ENCODE measurements around the gene CCDC187. TPM values are rescaled to one million over a fixed set of nuclear protein-coding genes. Genes with fewer than 3 reads are reported as not detected.

CCDC187 gene
- total and polyA plus RNA-seq, 2 of the 8 experiments (the other 6 are each of a cell fraction or from before 2014, with no cell fraction given): 0.02 TPM; not detected in 1

- no peak overlapping the region for H2BK12ac ChIP-seq (ENCODE audit: low read depth, low read length)
- H3K79me1 ChIP-seq (ENCODE audit: low read depth, low read length): peaks cover 16% of the 10 kb centered on the region
- H2BK20ac ChIP-seq (ENCODE audit: low read length): no peak overlapping the region
- no peak for DNase-seq (ENCODE audit: low read depth in 1 of 2, low spot score in 2 of 2)
- H3K56ac ChIP-seq (replicated peaks; ENCODE audit: insufficient read length, low read depth, low read length): no peak overlapping the region
- peaks cover 4 to 74% of the 10 kb centered on the region in 2 experiments; a peak in 3 of 4 replicates for H3K79me2 ChIP-seq (ENCODE audit: control insufficient read depth in 1 of 2, insufficient read depth in 2 of 2, low read length in 2 of 2)
- H3K4me1 ChIP-seq (replicated peaks in 1 of 4; ENCODE audit: control insufficient read depth in 3 of 4, insufficient read depth in 4 of 4, low read length in 3 of 4): no peaks in the 10 kb centered on the region; a peak in 1 of 7 replicates
- H2AFZ ChIP-seq (ENCODE audit: low read length): no peak overlapping the region
- no peak overlapping the region for H3K18ac ChIP-seq (ENCODE audit: extremely low read depth, low read length)
- no peak overlapping the region for H3K23ac ChIP-seq (ENCODE audit: insufficient read length)
- H3K27me3 ChIP-seq (replicated peaks in 1 of 4; ENCODE audit: control insufficient read depth in 3 of 4, extremely low read depth in 1 of 4, insufficient read depth in 3 of 4, low read length in 3 of 4): no peaks in the 10 kb centered on the region
- FAIRE-seq: no peak
- H4K91ac ChIP-seq (replicated peaks; ENCODE audit: insufficient read length, low read length): no peak overlapping the region
- H3K9ac ChIP-seq (replicated peaks in 1 of 4; ENCODE audit: extremely low read depth in 1 of 4, low read depth in 3 of 4, low read length in 3 of 4): no peak overlapping the region; a peak in 1 of 7 replicates
- peaks cover 0 to 8% (median 1%) of the 10 kb centered on the region in 4 experiments; a peak in 2 of 8 replicates for H3K36me3 ChIP-seq (ENCODE audit: control insufficient read depth in 2 of 4, insufficient read depth in 4 of 4, low read length in 3 of 4)
- H2AK5ac ChIP-seq (ENCODE audit: low read depth, low read length): no peak overlapping the region
- H3K4ac ChIP-seq (replicated peaks; ENCODE audit: insufficient read length, low read depth, low read length): no peak overlapping the region
- 0 out of 2 replicates have a peak overlapping the region, but pooled peaks have one; percentile 63 for H2BK5ac ChIP-seq (ENCODE audit: low read depth, low read length)
- CTCF ChIA-PET (ENCODE audit: partially characterized antibody): interaction anchor here (1.0 kb wide), 1 partner anchor 21 kb away, joined by 3 read pairs; no protein-coding TSS in a partner anchor
- no peak overlapping the region for H2BK120ac ChIP-seq (replicated peaks; ENCODE audit: low read depth, low read length)
- no peaks in the 10 kb centered on the region for H3K9me3 ChIP-seq (ENCODE audit: insufficient read depth in 2 of 2, low read depth in 1 of 2, low read length in 1 of 2)
- 95% methylated on average over 24 of the region's 31 CpGs; no CpG with 5 or more reads in 1 of the 2 experiments for WGBS, 2 experiments (ENCODE audit: extremely low coverage in 1 of 2, insufficient coverage in 1 of 2, insufficient read length in 1 of 2, insufficient replicate concordance in 2 of 2, low coverage in 1 of 2, low lambda C conversion rate in 2 of 2, missing lambda C conversion rate in 1 of 2)
- peaks cover 13 to 18% of the 10 kb centered on the region in 2 experiments for H4K20me1 ChIP-seq (replicated peaks in 1 of 2; ENCODE audit: control insufficient read depth in 1 of 2, insufficient read depth in 2 of 2, low read length in 2 of 2)
- no peak overlapping the region for H2BK15ac ChIP-seq (ENCODE audit: low read length)
- H3K14ac ChIP-seq (ENCODE audit: insufficient read length): no peak overlapping the region
- no peak overlapping the region for H4K5ac ChIP-seq (ENCODE audit: insufficient read length, low read depth, low read length)
- H3K23me2 ChIP-seq (ENCODE audit: low read depth, low read length): no peaks in the 10 kb centered on the region
- H3K4me3 ChIP-seq (ENCODE audit: extremely low read depth in 1 of 4, insufficient read depth in 2 of 4, low read depth in 3 of 4, low read length in 4 of 4): no peak overlapping the region
- POLR2A ChIA-PET (ENCODE audit: partially characterized antibody): interaction anchor here (0.9 kb wide), 1 partner anchor 30 kb away, joined by 3 read pairs; no protein-coding TSS in a partner anchor
- H3K27ac ChIP-seq (ENCODE audit: low read depth, low read length): no peak overlapping the region
- H4K8ac ChIP-seq (ENCODE audit: extremely low read depth, insufficient read depth, low read length): no peak overlapping the region; the same call in 1 of the 2 replicates
- no peak overlapping the region for H3K4me2 ChIP-seq (ENCODE audit: insufficient read depth in 1 of 2, low read depth in 2 of 2, low read length in 2 of 2)
- TF ChIP-seq POLR2AphosphoS5 (IDR thresholded peaks at IDR 0.05; ENCODE audit: low read depth, low read length): no peak
- no peak for TF ChIP-seq ATF3 (IDR thresholded peaks at IDR 0.05; ENCODE audit: insufficient read depth, low read depth, low read length)
Measured at GRCh38 chr9:136231478-136232297, 72.2 kb downstream of the CCDC187 start.
